Effector memory CD8-positive, alpha-beta T cell (primary cell): ENCODE data around the gene MYADML2.

Experiments used
- ATAC-seq: fragments of 150-1000 bp; cut with Tn5 transposase; replicated peaks from 2 replicates; pipeline ENCODE4 v1.10.0; 2021; ENCODE audit warnings: mild to moderate bottlenecking, moderate library complexity
- DNase-seq, 3 experiments: peaks; one replicate each; pipeline ENCODE4 v3.0.0; 2021
- H3K27ac Mint-ChIP-seq, 2 donors: one replicate each; pipeline ENCODE4 v1.8.0; 2022; ENCODE audit warnings: mild to moderate bottlenecking in 2 of 2, mixed read lengths in 2 of 2, moderate library complexity in 2 of 2
- H3K27me3 Mint-ChIP-seq, 2 donors: one replicate each; pipeline ENCODE4 v1.8.0; 2022; ENCODE audit warnings: mixed read lengths in 2 of 2
- H3K36me3 Mint-ChIP-seq: one replicate; pipeline ENCODE4 v1.8.0; 2022; ENCODE audit warnings: mild to moderate bottlenecking, moderate library complexity, mixed read lengths; ENCODE audit not compliant: insufficient read depth
- H3K4me1 Mint-ChIP-seq, 2 donors: one replicate each; pipeline ENCODE4 v1.8.0; 2022; ENCODE audit warnings: low read depth in 2 of 2, mixed read lengths in 2 of 2
- H3K4me3 Mint-ChIP-seq, 2 donors: one replicate each; pipeline ENCODE4 v1.8.0; 2022; ENCODE audit warnings: mild to moderate bottlenecking in 2 of 2, mixed read lengths in 2 of 2, moderate library complexity in 2 of 2
- H3K9me3 Mint-ChIP-seq, 2 donors: one replicate each; pipeline ENCODE4 v1.8.0; 2022; ENCODE audit warnings: mixed read lengths in 2 of 2

Gene MYADML2

GRCh38 chr17:81898885-81899284 lies 48.1 kb downstream of the MYADML2 start:
- peaks cover 0 to 7% of the 10 kb centered on the region in 2 donors for H3K4me1 Mint-ChIP-seq
- ATAC-seq: no peak

GRCh38 chr17:81898029-81898866 lies 48.8 kb downstream of the MYADML2 start:
- Mint-ChIP-seq H3K4me3 (no peak overlapping the region), H3K4me1 (peaks cover 0 to 7% of the 10 kb centered on the region in 2 donors), H3K27me3 (peaks cover 8 to 12% of the 10 kb centered on the region in 2 donors), H3K36me3 (peaks cover 49% of the 10 kb centered on the region), H3K27ac (no peak overlapping the region), H3K9me3 (no peaks in the 10 kb centered on the region)
- ATAC-seq (no peak), DNase-seq (no peak)

More at GRCh38 chr17:81898885-81899284, 48.1 kb downstream of the MYADML2 start:
- Mint-ChIP-seq H3K27ac (no peak overlapping the region), H3K9me3 (no peaks in the 10 kb centered on the region), H3K36me3 (peaks cover 53% of the 10 kb centered on the region), H3K27me3 (peaks cover 8 to 12% of the 10 kb centered on the region in 2 donors), H3K4me3 (no peak overlapping the region)
- no peak for DNase-seq

GRCh38 chr17:81895400-81895799 lies 51.6 kb downstream of the MYADML2 start:
- peaks cover 0 to 3% of the 10 kb centered on the region in 2 donors for H3K4me1 Mint-ChIP-seq
- H3K27ac Mint-ChIP-seq: peak overlapping the region in 1 of 2 donors; percentile 53
- peaks cover 69% of the 10 kb centered on the region for H3K36me3 Mint-ChIP-seq
- no peak for ATAC-seq
- no peak for DNase-seq
- no peaks in the 10 kb centered on the region for H3K9me3 Mint-ChIP-seq
- peaks cover 0 to under 1% of the 10 kb centered on the region in 2 donors for H3K27me3 Mint-ChIP-seq
- no peak overlapping the region for H3K4me3 Mint-ChIP-seq

- Mint-ChIP-seq H3K27ac (peak overlapping the region; percentile 97), H3K36me3 (peaks cover 79% of the 10 kb centered on the region), H3K27me3 (no peaks in the 10 kb centered on the region), H3K9me3 (no peaks in the 10 kb centered on the region), H3K4me1 (peaks cover 4 to 11% of the 10 kb centered on the region in 2 donors), H3K4me3 (peak overlapping the region; percentile 91 to 93)
- DNase-seq: no peak
- peak; percentile 6 for ATAC-seq
Observed at GRCh38 chr17:81891303-81891552, 55.8 kb downstream of the MYADML2 start.

DNA sequence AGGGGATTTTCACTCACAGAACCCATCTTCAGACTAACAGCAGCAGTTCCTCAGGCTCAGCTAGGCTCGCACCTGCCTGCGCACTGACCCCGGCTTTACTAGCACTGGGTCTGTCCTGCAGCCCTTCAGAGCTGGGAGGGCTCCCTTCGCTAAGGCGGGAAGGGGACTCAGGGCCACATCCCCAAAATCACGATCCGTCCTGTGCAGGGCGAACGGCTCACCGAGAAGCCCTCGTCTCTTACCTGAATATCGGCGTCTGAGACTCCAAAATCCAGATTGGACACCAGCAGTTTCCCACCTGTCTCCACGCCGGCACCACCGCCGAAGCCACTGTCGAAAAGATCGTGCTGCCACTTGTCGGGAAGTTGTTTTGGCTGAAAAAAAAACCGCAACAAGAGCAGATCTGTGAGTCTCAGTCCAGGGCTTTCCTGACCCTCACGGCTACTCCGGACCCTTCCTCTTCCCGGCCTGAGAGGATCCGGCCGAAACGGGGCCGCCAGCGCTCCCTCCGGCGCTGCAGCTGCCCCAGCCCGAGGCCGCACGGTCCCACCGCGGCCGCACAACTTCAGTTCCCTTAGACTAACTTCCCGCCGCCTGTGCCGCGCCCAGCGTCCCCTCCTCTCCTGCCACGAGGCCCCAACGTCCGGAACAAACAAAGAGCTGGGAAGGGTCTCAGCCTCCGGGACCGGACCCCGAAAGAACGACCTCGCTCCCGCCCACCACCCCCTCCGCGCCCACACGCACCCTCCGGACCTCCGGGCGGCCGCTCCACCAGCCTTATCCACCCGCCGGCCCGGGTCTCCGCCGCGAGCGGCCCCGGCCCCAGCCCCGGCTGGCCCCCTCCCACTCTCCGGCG lies 56.4 kb downstream of the MYADML2 start:
- peak overlapping the region; percentile 97 for H3K27ac Mint-ChIP-seq
- H3K4me3 Mint-ChIP-seq: peak overlapping the region; percentile 91 to 93
- H3K9me3 Mint-ChIP-seq: no peaks in the 10 kb centered on the region
- no peaks in the 10 kb centered on the region for H3K27me3 Mint-ChIP-seq
- H3K4me1 Mint-ChIP-seq: peaks cover 4 to 13% of the 10 kb centered on the region in 2 donors
- ATAC-seq: no peak
- H3K36me3 Mint-ChIP-seq: peaks cover 73% of the 10 kb centered on the region
- no peak for DNase-seq
